ENCODE measurements around the gene PIK3R6. TPM values are rescaled to one million over a fixed set of nuclear protein-coding genes. Genes with fewer than 3 reads are reported as not detected.

Gene PIK3R6
- polyA plus RNA-seq, 1 donor (not counting 4 experiments of a cell fraction or from before 2014, with no cell fraction given): 0.03 TPM

- Histone ChIP-seq H3K36me3 (ENCODE audit: control insufficient read depth in 2 of 2, extremely low read depth in 1 of 2, insufficient read depth in 2 of 2, low read length in 2 of 2) (no peaks in the 10 kb centered on the region), H3K9ac (ENCODE audit: control insufficient read depth, extremely low read depth, insufficient read depth, low read length) (no peak overlapping the region), H3K9me3 (ENCODE audit: control insufficient read depth, low read depth, low read length) (no peaks in the 10 kb centered on the region), H3K4me2 (ENCODE audit: control insufficient read depth, extremely low read depth, insufficient read depth, low read depth, low read length) (no peak overlapping the region), H2AFZ (ENCODE audit: control insufficient read depth, low read length) (no peak overlapping the region), H3K4me1 (ENCODE audit: control insufficient read depth, extremely low read depth, insufficient read depth, low read length) (peaks cover 24% of the 10 kb centered on the region), H3K9me1 (ENCODE audit: control insufficient read depth, extremely low read depth, insufficient read depth, low read length) (no peaks in the 10 kb centered on the region), H4K20me1 (ENCODE audit: control insufficient read depth, extremely low read depth, insufficient read depth, low read length) (no peaks in the 10 kb centered on the region), H3K79me2 (ENCODE audit: control insufficient read depth, insufficient read depth, low read length) (no peaks in the 10 kb centered on the region), H3K27ac (ENCODE audit: control insufficient read depth, insufficient read depth, low read length) (no peak overlapping the region), H3K4me3 (ENCODE audit: control insufficient read depth in 2 of 3, extremely low read depth in 1 of 3, insufficient read depth in 2 of 3, low read depth in 1 of 3, low read length in 3 of 3) (no peak overlapping the region), H3K27me3 (ENCODE audit: control insufficient read depth, extremely low read depth, insufficient read depth, low read length) (no peaks in the 10 kb centered on the region)
- FAIRE-seq (no peak), DNase-seq (ENCODE audit: low read depth, low spot score) (no peak)
- TF ChIP-seq EZH2 (IDR thresholded peaks at IDR 0.05; ENCODE audit: low read length): no peak
- dilution Hi-C loops (cut with MboI; ENCODE audit: extremely low pct_ligation_motif_present, low sequenced_read_pairs): no loop called here
Observed at GRCh38 chr17:8859804-8860430, 7.6 kb downstream of the PIK3R6 start.

- Histone ChIP-seq H3K79me2 (ENCODE audit: control insufficient read depth, insufficient read depth, low read length) (no peaks in the 10 kb centered on the region), H3K4me2 (ENCODE audit: control insufficient read depth, extremely low read depth, insufficient read depth, low read depth, low read length) (no peak overlapping the region), H3K9me1 (ENCODE audit: control insufficient read depth, extremely low read depth, insufficient read depth, low read length) (no peaks in the 10 kb centered on the region), H3K36me3 (ENCODE audit: control insufficient read depth in 2 of 2, extremely low read depth in 1 of 2, insufficient read depth in 2 of 2, low read length in 2 of 2) (no peaks in the 10 kb centered on the region), H2AFZ (ENCODE audit: control insufficient read depth, low read length) (no peak overlapping the region), H3K9me3 (ENCODE audit: control insufficient read depth, low read depth, low read length) (no peaks in the 10 kb centered on the region), H3K27me3 (ENCODE audit: control insufficient read depth, extremely low read depth, insufficient read depth, low read length) (no peaks in the 10 kb centered on the region), H3K4me1 (ENCODE audit: control insufficient read depth, extremely low read depth, insufficient read depth, low read length) (peaks cover 24% of the 10 kb centered on the region), H3K27ac (ENCODE audit: control insufficient read depth, insufficient read depth, low read length) (no peak overlapping the region), H3K4me3 (ENCODE audit: control insufficient read depth in 2 of 3, extremely low read depth in 1 of 3, insufficient read depth in 2 of 3, low read depth in 1 of 3, low read length in 3 of 3) (no peak overlapping the region), H3K9ac (ENCODE audit: control insufficient read depth, extremely low read depth, insufficient read depth, low read length) (no peak overlapping the region), H4K20me1 (ENCODE audit: control insufficient read depth, extremely low read depth, insufficient read depth, low read length) (no peaks in the 10 kb centered on the region)
- dilution Hi-C loops (cut with MboI; ENCODE audit: extremely low pct_ligation_motif_present, low sequenced_read_pairs): no loop called here
- FAIRE-seq: peak; percentile 13
- TF ChIP-seq EZH2 (IDR thresholded peaks at IDR 0.05; ENCODE audit: low read length) (no peak), CTCF (optimal IDR thresholded peaks at IDR 0.05 in 1 of 3, IDR thresholded peaks at IDR 0.05 in 1 of 3, conservative IDR thresholded peaks at IDR 0.05 in 1 of 3; ENCODE audit: extremely low read depth in 1 of 3, insufficient read depth in 2 of 3, low read length in 3 of 3) (peak in 2 of 3 experiments; percentile 6 to 13)
- no peak for DNase-seq (ENCODE audit: low read depth, low spot score)
Observed at GRCh38 chr17:8859027-8859803, 8.3 kb downstream of the PIK3R6 start.
